Measurements from ENCODE around the gene RNF169.

Gene RNF169

GRCh38 chr11:74748211-74749126 is at the start of gene RNF169:
TSS of gene RNF169 (plus strand) at chr11:74748849. CDS start at chr11:74748881, 32 bp downstream.
- no peak for TF ChIP-seq CTCF (IDR thresholded peaks at IDR 0.05; ENCODE audit: insufficient read depth, missing control alignments)
- DNase-seq (ENCODE audit: insufficient read length, low spot score) (peak; percentile 95), FAIRE-seq (no peak)

GRCh38 chr11:74699615-74700396 is 48.8 kb upstream of the RNF169 start:
- DNase-seq (ENCODE audit: insufficient read length, low spot score) (no peak), FAIRE-seq (no peak)
- no peak for TF ChIP-seq CTCF (IDR thresholded peaks at IDR 0.05; ENCODE audit: insufficient read depth, missing control alignments)

- no peak for FAIRE-seq
- TF ChIP-seq CTCF (IDR thresholded peaks at IDR 0.05; ENCODE audit: insufficient read depth, missing control alignments) = peak; percentile 17
- DNase-seq (ENCODE audit: insufficient read length, low spot score) = no peak
These were observed 47.3 kb upstream of the RNF169 start for GRCh38 chr11:74701351-74701750.

- FAIRE-seq = peak; percentile 66
- peak; percentile 96 for TF ChIP-seq CTCF (IDR thresholded peaks at IDR 0.05; ENCODE audit: insufficient read depth, missing control alignments)
- DNase-seq (ENCODE audit: insufficient read length, low spot score) = peak; percentile 87
These were observed 46.2 kb upstream of the RNF169 start for GRCh38 chr11:74702383-74703007.

- FAIRE-seq (no peak), DNase-seq (ENCODE audit: insufficient read length, low spot score) (no peak)
- no peak for TF ChIP-seq CTCF (IDR thresholded peaks at IDR 0.05; ENCODE audit: insufficient read depth, missing control alignments)
These were observed 45.4 kb upstream of the RNF169 start for GRCh38 chr11:74703211-74703610.

- no peak for DNase-seq (ENCODE audit: insufficient read length, low spot score)
- TF ChIP-seq CTCF (IDR thresholded peaks at IDR 0.05; ENCODE audit: insufficient read depth, missing control alignments) = no peak
- FAIRE-seq = no peak
These were observed 41.5 kb upstream of the RNF169 start for GRCh38 chr11:74707182-74707581.
